Muscle of leg (tissue), 11 donors: ENCODE data around the gene KIAA0232. TPM values are rescaled to one million over a fixed set of nuclear protein-coding genes. Genes with fewer than 3 reads are reported as not detected.

ENCODE experiments used
- DNase-seq: peaks from one replicate; pipeline ENCODE4 v3.0.0; 2013
- H3K27ac ChIP-seq: one replicate; pipeline ENCODE4 v1.5.1; 2013; ENCODE audit warnings: mild to moderate bottlenecking, low read length, control low read depth
- H3K27me3 ChIP-seq: one replicate; pipeline ENCODE4 v1.6.1; 2013; ENCODE audit warnings: low read length; ENCODE audit not compliant: control insufficient read depth, insufficient read depth
- H3K36me3 ChIP-seq: one replicate; pipeline ENCODE4 v1.6.1; 2013; ENCODE audit warnings: low read length; ENCODE audit not compliant: control insufficient read depth, insufficient read depth
- H3K4me1 ChIP-seq: one replicate; pipeline ENCODE4 v1.6.1; 2013; ENCODE audit warnings: low read length; ENCODE audit not compliant: control insufficient read depth, insufficient read depth
- H3K4me3 ChIP-seq: one replicate; pipeline ENCODE4 v1.5.1; 2013; ENCODE audit warnings: low read length, control low read depth
- H3K9me3 ChIP-seq: replicated peaks from 2 replicates; pipeline ENCODE4 v1.6.1; 2013; ENCODE audit warnings: low read depth, low read length; ENCODE audit not compliant: control insufficient read depth
- WGBS: methylation state at CpG from one replicate; pipeline ENCODE4 v1.1.5; 2013; ENCODE audit warnings: missing lambda C conversion rate; ENCODE audit not compliant: insufficient coverage; 5-methylcytosine and 5-hydroxymethylcytosine counted together
- polyA plus RNA-seq, 8 donors: library from polyadenylated mRNA; unstranded; fragments of 120-200 nt; gene quantifications; one replicate each; pipeline versions ENCODE4 v1.2.1 to v1.2.3, GENCODE V29; 2013; ENCODE audit warnings: inconsistent platforms in 1 of 8, low replicate concordance in 1 of 8; ENCODE audit not compliant: insufficient read length in 8 of 8, insufficient read depth in 1 of 8
- total RNA-seq: library from RNA; stranded (reverse); fragments of 120-200 nt; gene quantifications from one replicate; pipeline ENCODE4 v1.2.4, GENCODE V29; 2013

Gene KIAA0232
- total and polyA plus RNA-seq, 9 donors: 12.3 to 23.3 (median 20.4) TPM

DNA sequence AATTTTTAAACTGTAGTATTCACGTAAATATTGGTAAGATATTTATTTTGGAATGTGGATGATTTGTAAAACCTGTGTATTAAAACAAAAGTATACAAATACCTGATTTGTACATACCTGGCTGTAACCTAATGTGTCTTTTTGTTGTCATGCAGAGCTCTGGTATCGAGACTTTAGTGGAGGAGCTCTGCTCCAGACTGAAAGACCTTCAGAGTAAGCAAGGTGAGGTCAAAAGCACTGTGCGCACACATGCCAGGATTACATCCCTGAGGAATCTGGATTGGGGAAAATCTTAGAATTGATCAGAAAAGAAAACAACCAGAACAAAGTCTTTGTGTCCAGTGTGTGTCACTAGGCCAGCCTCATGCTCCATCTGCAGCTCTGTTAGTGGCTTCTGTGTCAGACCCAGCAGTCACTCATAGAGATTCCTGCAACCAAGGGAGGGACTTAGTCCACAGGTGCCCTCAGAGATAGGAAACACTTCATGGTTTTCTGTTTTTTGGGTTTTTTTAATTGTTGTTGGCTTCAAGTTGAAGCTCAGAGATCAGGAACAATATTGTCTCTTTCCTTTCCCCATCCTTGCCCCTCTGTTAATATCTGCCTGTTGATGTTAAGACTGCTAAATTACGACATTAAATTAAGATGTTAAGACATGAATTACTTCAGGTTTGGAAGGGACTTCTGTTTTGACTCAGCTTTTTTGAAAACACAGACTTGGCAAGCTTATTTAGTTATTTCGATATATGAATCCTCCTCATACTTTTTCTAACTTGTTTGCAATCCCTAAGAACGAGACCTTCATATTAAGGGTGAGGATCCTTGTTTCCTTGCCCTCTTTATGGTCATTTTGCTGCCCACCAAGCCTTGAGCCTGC lies 74.7 kb downstream of the KIAA0232 start:
- Histone ChIP-seq H3K4me3 (no peak overlapping the region), H3K27me3 (no peaks in the 10 kb centered on the region), H3K4me1 (peaks cover 2% of the 10 kb centered on the region), H3K27ac (no peak overlapping the region), H3K36me3 (peaks cover 37% of the 10 kb centered on the region), H3K9me3 (peaks cover 5% of the 10 kb centered on the region)
- no peak for DNase-seq
- WGBS: 89% methylated on average over 1 of the region's 6 CpGs

DNA sequence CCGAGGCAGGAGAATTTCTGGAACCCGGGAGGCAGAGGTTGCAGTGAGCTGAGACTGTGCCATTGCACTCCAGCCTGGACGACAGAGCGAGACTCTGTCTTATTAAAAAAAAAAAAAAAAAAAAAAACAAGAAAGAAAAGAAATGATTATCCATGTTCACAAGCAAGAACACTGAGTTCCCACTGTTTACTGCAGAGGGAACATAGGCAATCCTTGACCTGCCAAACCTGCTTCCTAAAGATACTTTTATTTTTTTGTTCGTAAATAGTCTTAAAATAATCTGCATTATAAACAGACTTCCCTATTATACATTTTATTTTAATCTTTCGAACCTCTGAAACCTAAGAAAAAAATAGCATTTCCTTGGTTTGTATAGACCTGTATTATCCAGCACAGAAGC lies 76.5 kb downstream of the KIAA0232 start:
- H3K4me1 ChIP-seq: peaks cover 2% of the 10 kb centered on the region
- H3K27ac ChIP-seq: no peak overlapping the region
- no CpG with 5 or more reads among the region's 6 CpGs for WGBS
- DNase-seq: no peak
- no peaks in the 10 kb centered on the region for H3K9me3 ChIP-seq
- H3K36me3 ChIP-seq: peaks cover 48% of the 10 kb centered on the region
- no peaks in the 10 kb centered on the region for H3K27me3 ChIP-seq
- H3K4me3 ChIP-seq: no peak overlapping the region

DNA sequence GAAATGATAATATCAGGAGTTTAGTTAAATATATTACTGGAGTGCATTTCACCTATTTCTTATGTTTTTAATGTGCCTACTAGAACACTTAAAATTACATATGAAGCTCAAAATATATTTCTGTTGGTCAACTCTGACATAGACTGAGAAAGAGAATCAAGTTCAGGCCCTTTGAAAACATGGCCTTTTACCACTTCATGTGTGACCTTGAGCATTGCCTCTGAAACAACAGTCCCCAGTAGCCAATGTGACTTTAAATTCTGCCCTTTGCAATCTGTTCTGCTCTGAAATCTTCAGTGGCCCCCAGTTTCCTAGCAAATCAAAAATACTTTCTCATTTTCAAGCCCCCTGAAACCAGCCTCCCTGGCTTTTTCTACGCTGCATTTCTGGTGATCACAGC lies 77.0 kb downstream of the KIAA0232 start:
- Histone ChIP-seq H3K27ac (no peak overlapping the region), H3K4me1 (peaks cover 2% of the 10 kb centered on the region), H3K36me3 (peaks cover 48% of the 10 kb centered on the region), H3K9me3 (no peaks in the 10 kb centered on the region), H3K27me3 (no peaks in the 10 kb centered on the region), H3K4me3 (no peak overlapping the region)
- WGBS: no CpG with 5 or more reads among the region's 1 CpG
- no peak for DNase-seq

DNA sequence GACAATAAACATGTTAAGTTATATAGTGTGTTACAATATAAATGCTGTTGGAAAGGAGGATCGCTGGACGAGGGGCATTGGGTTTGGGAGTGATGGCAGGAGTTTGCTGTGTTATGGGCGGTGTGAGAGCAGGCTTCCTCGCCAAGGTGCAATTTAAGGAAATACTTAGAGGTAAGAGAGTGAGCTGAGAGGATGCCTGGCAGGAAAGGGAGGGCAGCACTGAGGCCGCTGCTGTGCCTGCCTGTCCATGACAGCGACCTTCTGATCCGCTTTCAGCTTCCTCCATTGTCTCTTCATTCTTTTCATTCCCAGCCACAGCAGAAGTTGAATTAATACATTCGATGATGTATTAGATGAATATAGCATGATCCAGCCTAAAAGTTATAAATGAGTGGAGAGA lies 85.9 kb downstream of the KIAA0232 start:
- Histone ChIP-seq H3K36me3 (peaks cover 50% of the 10 kb centered on the region), H3K9me3 (no peaks in the 10 kb centered on the region), H3K27ac (no peak overlapping the region), H3K27me3 (no peaks in the 10 kb centered on the region), H3K4me3 (no peak overlapping the region), H3K4me1 (peaks cover 5% of the 10 kb centered on the region)
- 94% methylated on average over 4 of the region's 8 CpGs for WGBS
- no peak for DNase-seq

DNA sequence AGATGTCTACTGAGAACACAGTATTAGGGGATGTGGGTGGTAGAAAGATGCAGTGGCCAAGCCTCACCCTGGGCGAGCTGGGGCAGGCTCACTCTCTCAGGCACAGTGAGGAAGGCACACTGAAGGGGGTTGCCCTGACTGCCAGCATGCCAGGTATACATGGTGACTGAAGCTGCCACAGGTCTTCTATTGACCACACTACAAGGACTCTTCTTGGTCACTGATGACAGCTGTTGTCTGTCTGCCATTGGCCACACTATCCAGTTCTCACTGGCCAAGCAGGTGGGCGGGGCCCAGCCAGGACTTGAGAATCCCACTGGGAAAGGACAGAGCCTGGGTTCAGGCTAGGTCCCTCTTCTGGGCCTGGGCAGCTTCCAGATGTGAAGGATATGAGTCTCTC lies 87.4 kb downstream of the KIAA0232 start:
- H3K9me3 ChIP-seq: no peaks in the 10 kb centered on the region
- no peak overlapping the region for H3K27ac ChIP-seq
- H3K4me1 ChIP-seq: peaks cover 17% of the 10 kb centered on the region
- no peak for DNase-seq
- H3K36me3 ChIP-seq: peaks cover 56% of the 10 kb centered on the region
- H3K27me3 ChIP-seq: no peaks in the 10 kb centered on the region
- 100% methylated on average over 1 of the region's 2 CpGs for WGBS
- no peak overlapping the region for H3K4me3 ChIP-seq

DNA sequence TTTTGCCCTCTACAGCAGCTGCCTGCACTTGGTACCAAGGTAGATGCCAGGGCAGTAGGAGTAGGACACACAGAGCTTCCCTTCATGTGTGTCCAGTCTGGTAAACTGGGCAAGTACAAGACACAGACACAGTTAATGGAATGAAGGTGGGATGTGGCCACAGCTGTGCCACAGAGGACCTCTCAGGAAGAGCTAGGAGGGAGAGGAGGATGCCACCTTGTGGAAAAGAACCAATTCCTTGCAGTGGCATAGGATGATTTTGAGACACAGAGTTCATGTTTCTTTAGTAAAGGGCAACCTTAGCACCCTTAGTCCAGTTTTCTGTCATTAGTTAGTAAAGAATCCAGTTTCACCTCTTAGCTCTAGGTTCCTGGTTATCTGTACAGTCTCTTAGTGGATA lies 90.8 kb downstream of the KIAA0232 start:
- Histone ChIP-seq H3K4me3 (no peak overlapping the region), H3K36me3 (peaks cover 61% of the 10 kb centered on the region), H3K4me1 (peaks cover 37% of the 10 kb centered on the region), H3K9me3 (no peaks in the 10 kb centered on the region), H3K27me3 (no peaks in the 10 kb centered on the region), H3K27ac (no peak overlapping the region)
- no peak for DNase-seq

DNA sequence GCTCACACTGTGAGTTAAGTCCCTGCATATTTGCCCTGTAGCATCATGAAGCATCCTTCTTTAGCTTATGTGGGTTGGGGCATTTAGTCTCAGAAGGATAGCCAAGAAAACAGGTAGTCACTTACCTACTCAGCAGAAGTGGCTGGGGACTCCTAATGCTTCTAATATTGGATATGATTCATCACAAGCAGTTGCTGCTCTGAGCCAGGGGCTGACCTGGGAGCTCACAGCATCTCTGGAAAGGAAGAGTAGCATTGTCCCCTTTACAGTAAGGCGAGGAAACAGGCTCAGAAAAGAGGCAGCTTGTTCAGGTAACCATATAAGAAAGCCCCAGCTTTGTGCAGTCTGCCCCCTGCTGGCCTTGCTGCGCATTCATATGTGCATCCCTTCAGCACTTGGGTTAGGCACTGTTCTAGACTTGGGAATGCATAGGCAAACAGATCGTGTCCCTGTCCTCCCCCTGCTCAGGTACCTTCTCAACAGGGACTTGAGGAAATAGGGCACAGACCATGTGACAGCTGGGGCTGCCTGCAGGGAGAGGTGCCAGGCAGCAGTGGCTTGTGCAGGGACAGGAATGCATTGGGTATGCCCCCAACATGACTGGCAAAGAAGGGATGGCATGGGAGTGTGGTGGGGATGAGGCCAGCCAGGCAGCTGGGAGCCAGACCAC lies 91.4 kb downstream of the KIAA0232 start:
- H3K36me3 ChIP-seq: peaks cover 62% of the 10 kb centered on the region
- peaks cover 37% of the 10 kb centered on the region for H3K4me1 ChIP-seq
- peak; percentile 65 for DNase-seq
- H3K9me3 ChIP-seq: no peaks in the 10 kb centered on the region
- H3K4me3 ChIP-seq: no peak overlapping the region
- 52% methylated on average over 3 of the region's 3 CpGs for WGBS
- H3K27me3 ChIP-seq: no peaks in the 10 kb centered on the region
- no peak overlapping the region for H3K27ac ChIP-seq

DNA sequence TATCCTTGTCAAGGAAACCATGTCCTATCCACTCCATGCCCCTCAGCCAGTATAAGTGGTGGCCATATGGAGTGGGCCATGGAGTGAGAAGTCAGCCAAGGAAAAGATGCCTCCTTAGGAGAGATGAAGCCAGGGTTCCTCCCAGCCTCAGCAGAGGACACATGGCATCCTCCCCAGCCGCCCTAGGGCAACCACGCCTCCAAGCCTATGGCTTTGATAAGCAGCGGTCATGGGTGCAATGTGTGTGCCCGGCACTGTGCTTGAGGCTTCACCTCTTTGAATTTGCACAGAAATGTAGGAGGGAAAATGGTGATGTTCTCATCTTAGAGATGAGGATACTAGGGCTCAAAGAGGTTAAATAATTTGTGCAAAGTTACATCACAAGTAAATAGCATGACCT lies 92.5 kb downstream of the KIAA0232 start:
- WGBS: 94% methylated on average over 4 of the region's 4 CpGs
- Histone ChIP-seq H3K4me3 (no peak overlapping the region), H3K27ac (no peak overlapping the region), H3K27me3 (no peaks in the 10 kb centered on the region), H3K9me3 (no peaks in the 10 kb centered on the region), H3K4me1 (peaks cover 36% of the 10 kb centered on the region), H3K36me3 (peaks cover 70% of the 10 kb centered on the region)
- no peak for DNase-seq

DNA sequence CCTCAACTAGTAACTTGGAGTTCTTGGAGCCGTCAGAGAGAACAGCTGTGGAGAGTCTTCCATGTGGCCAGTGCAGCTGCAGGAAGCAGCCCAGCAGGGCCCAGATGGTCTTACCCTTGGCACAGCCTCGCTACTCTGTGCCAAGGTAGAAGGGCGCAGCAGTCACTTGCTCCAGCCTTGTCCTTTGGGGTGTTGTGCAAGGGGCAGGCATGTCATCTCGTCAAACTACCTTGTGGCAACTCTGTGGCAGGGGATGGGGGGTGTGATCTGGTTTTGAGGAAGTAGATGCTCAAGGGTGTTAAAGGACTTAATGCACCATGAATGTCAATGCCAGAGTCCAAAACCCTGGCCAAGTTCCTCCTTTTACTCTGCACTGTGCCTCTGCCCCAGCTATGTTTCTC lies 92.9 kb downstream of the KIAA0232 start:
- no peaks in the 10 kb centered on the region for H3K27me3 ChIP-seq
- no peaks in the 10 kb centered on the region for H3K9me3 ChIP-seq
- DNase-seq: peak; percentile 75
- 62% methylated on average over 4 of the region's 4 CpGs for WGBS
- H3K4me1 ChIP-seq: peaks cover 34% of the 10 kb centered on the region
- peaks cover 70% of the 10 kb centered on the region for H3K36me3 ChIP-seq
- H3K27ac ChIP-seq: peak overlapping the region; percentile 47
- no peak overlapping the region for H3K4me3 ChIP-seq

DNA sequence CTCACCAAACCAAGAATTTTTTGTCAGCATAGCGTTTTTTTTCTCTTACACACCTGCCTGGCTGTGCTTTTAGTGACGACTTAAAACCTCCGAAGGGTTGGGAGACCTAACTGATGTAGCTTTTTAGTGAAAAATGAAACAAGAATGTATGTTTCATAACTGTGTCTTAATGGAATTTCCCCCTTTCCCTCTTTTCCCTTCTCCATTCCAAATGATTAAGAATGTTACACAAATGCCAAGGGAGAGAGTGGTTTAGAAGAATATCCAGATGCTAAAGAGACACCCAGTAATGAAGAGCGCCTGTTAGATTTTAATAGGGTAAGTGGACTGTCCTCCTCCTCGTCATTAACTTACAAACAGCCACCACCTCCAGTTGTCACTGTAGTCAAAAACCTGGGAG lies 93.9 kb downstream of the KIAA0232 start:
- Histone ChIP-seq H3K27me3 (no peaks in the 10 kb centered on the region), H3K4me1 (peaks cover 34% of the 10 kb centered on the region), H3K27ac (no peak overlapping the region), H3K36me3 (peaks cover 75% of the 10 kb centered on the region), H3K4me3 (no peak overlapping the region), H3K9me3 (no peaks in the 10 kb centered on the region)
- WGBS: no CpG with 5 or more reads among the region's 5 CpGs
- DNase-seq: no peak
